ENCODE results near the gene YY1. TPM values are rescaled to one million over a fixed set of nuclear protein-coding genes. Genes with fewer than 3 reads are reported as not detected.
A peak's percentile ranks its signal among the peaks of the same experiment; 100 is the strongest.
"Not testable (repeated sequence)": the region's sequence is repeated elsewhere in the genome, so short reads cannot be mapped to it uniquely, and the experiment has no call there.

Gene YY1
- total and polyA plus RNA-seq, 2 experiments from 2014 or later: 38.2 to 43.3 TPM

DNA sequence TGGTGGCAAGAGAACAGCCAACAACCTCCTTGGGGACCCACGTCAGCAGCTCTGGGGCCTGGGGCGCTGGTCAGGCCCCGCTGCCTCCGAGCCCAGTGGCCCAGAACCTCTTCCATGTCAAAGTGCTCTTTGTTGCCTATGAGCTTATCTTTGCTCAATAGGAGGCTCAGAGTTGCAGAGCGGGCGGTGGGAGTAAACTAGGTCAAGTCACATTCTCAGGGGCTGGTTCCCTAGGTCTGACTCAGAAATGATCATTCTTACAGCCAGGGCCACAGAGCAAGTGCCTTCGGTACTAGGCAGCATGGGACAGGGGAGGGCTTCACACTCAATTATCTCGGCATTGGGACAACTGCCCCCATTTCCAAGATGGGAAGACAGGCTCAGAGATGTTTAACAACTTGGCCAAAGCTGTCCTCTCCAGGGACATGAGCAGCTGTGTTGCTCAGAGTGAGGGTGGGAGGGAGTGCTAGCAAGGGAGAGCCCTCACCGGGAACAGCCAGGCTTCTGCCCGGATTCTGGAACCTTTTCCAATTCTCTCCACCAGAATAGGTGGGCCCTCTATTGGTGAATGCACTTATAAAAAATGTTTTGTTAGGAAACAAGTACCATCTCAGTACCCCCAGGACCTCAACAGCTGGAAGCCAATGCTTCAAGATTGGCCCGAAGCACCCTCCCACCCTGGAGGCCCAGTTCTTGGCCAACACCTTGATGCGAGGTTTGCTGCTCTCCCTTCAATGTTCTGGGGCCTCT, 55.4 kb downstream of the YY1 start:
- DNase-seq: peak; percentile 52

DNA sequence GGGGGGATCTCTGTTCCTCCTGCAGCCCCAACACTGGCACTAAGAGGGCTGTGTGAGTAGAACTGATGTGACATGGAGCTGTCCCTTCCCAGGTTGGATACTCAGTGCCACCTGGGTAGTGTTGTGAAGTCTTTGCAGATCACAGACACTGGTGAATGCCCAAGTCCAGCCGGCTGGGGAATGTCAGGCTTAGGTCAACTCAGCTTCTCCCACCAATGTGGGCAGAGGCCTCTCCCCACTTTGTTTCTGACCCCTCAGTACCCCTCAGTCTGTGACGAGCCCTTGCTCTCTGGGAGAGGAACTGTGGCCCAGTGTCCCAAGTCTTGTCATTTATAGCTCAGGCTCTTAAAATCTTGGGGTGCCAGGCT, 56.0 kb downstream of the YY1 start:
- no peak for DNase-seq
- Histone ChIP-seq H3K36me3 (ENCODE audit: low read depth) (no peaks in the 10 kb centered on the region), H3K4me3 (no peak overlapping the region), H3K9me3 (ENCODE audit: low read depth) (no peaks in the 10 kb centered on the region), H4K20me1 (ENCODE audit: insufficient read depth) (no peaks in the 10 kb centered on the region), H3K4me1 (ENCODE audit: insufficient read depth) (peaks cover 15% of the 10 kb centered on the region), H3K27ac (no peak overlapping the region), H3K9me2 (ENCODE audit: insufficient read depth) (no peaks in the 10 kb centered on the region), H3F3A (ENCODE audit: insufficient read depth) (no peaks in the 10 kb centered on the region), H3K79me2 (ENCODE audit: insufficient read depth) (no peaks in the 10 kb centered on the region), H3K4me2 (ENCODE audit: unreplicated experiment) (no peak overlapping the region), H3K9ac (no peak overlapping the region), H2AFZ (no peak overlapping the region), H3K27me3 (replicated peaks; ENCODE audit: insufficient read depth) (no peaks in the 10 kb centered on the region)
- WGBS, 2 experiments (ENCODE audit: low coverage in 1 of 2, low lambda C conversion rate in 2 of 2, missing lambda C conversion rate in 2 of 2): 80 to 86% methylated on average over 2 of the region's 2 CpGs
- TF ChIP-seq EZH2phosphoT487 (IDR thresholded peaks at IDR 0.05; ENCODE audit: insufficient read depth, low read depth): no peak
- no peak for TF ChIP-seq EZH2 (IDR thresholded peaks at IDR 0.05; ENCODE audit: insufficient read depth, poor library complexity, severe bottlenecking)
- in situ Hi-C loops (cut with MboI): no loop called here

More for the DNA sequence above, 55.4 kb downstream of the YY1 start:
- Histone ChIP-seq H3K9ac (no peak overlapping the region), H3K4me3 (no peak overlapping the region), H3K9me2 (ENCODE audit: insufficient read depth) (no peaks in the 10 kb centered on the region), H4K20me1 (ENCODE audit: insufficient read depth) (no peaks in the 10 kb centered on the region), H3K27me3 (replicated peaks; ENCODE audit: insufficient read depth) (no peaks in the 10 kb centered on the region), H2AFZ (no peak overlapping the region), H3K79me2 (ENCODE audit: insufficient read depth) (no peaks in the 10 kb centered on the region), H3K27ac (no peak overlapping the region), H3K9me3 (ENCODE audit: low read depth) (no peaks in the 10 kb centered on the region), H3K4me2 (ENCODE audit: unreplicated experiment) (no peak overlapping the region), H3K4me1 (ENCODE audit: insufficient read depth) (peaks cover 15% of the 10 kb centered on the region), H3K36me3 (ENCODE audit: low read depth) (no peaks in the 10 kb centered on the region), H3F3A (ENCODE audit: insufficient read depth) (no peaks in the 10 kb centered on the region)
- in situ Hi-C loops (cut with MboI): no loop called here
- no peak for TF ChIP-seq EZH2phosphoT487 (IDR thresholded peaks at IDR 0.05; ENCODE audit: insufficient read depth, low read depth)
- TF ChIP-seq EZH2 (IDR thresholded peaks at IDR 0.05; ENCODE audit: insufficient read depth, poor library complexity, severe bottlenecking): no peak
- 28 to 35% methylated on average over 12 of the region's 12 CpGs for WGBS, 2 experiments (ENCODE audit: low coverage in 1 of 2, low lambda C conversion rate in 2 of 2, missing lambda C conversion rate in 2 of 2)

DNA sequence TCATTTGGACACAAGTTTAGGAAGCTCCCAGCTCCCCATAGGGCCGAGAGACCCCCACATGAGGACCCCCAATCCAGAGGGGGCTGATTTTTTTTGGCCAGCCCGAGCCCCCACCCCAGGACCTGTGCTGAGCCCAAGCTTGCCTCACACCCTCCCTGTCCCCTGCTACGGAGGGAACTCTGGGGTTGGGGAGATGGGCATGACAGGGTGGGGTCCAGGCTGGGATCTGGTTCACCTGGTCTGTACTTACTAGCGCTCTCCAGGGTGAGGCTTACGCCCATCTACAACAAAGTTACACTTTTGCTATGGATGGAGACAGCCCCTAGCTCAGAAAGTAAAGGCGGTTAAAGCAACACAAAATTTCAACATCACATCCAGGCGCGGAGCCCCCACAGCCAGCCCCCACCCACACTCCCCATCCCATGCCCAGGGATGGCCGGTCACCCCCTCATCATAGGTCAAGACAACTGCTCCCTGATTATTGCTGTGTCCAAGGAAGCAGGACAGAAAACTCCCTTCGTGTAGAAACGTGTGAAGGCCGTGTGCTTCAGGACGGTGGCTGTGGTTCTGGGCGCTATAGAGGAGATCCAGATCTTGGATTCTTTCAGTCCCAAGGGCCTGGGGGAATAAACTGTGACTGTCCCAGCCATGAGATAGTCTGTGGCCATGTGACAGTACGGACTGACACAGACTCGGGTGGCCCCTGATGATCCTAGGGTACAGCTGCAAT, 56.6 kb downstream of the YY1 start:
- Histone ChIP-seq H3F3A (ENCODE audit: insufficient read depth) (no peaks in the 10 kb centered on the region), H3K9ac (no peak overlapping the region), H3K9me2 (ENCODE audit: insufficient read depth) (no peaks in the 10 kb centered on the region), H3K9me3 (ENCODE audit: low read depth) (no peaks in the 10 kb centered on the region), H3K4me3 (no peak overlapping the region), H3K36me3 (ENCODE audit: low read depth) (no peaks in the 10 kb centered on the region), H3K4me1 (ENCODE audit: insufficient read depth) (peaks cover 15% of the 10 kb centered on the region), H3K79me2 (ENCODE audit: insufficient read depth) (no peaks in the 10 kb centered on the region), H3K4me2 (ENCODE audit: unreplicated experiment) (no peak overlapping the region), H4K20me1 (ENCODE audit: insufficient read depth) (no peaks in the 10 kb centered on the region), H3K27me3 (replicated peaks; ENCODE audit: insufficient read depth) (no peaks in the 10 kb centered on the region), H2AFZ (no peak overlapping the region), H3K27ac (no peak overlapping the region)
- in situ Hi-C loops (cut with MboI): no loop called here
- TF ChIP-seq EZH2phosphoT487 (IDR thresholded peaks at IDR 0.05; ENCODE audit: insufficient read depth, low read depth): no peak
- TF ChIP-seq EZH2 (IDR thresholded peaks at IDR 0.05; ENCODE audit: insufficient read depth, poor library complexity, severe bottlenecking): no peak
- 85 to 91% methylated on average over 12 to 16 of the region's 16 CpGs for WGBS, 2 experiments (ENCODE audit: low coverage in 1 of 2, low lambda C conversion rate in 2 of 2, missing lambda C conversion rate in 2 of 2)
- no peak for DNase-seq

DNA sequence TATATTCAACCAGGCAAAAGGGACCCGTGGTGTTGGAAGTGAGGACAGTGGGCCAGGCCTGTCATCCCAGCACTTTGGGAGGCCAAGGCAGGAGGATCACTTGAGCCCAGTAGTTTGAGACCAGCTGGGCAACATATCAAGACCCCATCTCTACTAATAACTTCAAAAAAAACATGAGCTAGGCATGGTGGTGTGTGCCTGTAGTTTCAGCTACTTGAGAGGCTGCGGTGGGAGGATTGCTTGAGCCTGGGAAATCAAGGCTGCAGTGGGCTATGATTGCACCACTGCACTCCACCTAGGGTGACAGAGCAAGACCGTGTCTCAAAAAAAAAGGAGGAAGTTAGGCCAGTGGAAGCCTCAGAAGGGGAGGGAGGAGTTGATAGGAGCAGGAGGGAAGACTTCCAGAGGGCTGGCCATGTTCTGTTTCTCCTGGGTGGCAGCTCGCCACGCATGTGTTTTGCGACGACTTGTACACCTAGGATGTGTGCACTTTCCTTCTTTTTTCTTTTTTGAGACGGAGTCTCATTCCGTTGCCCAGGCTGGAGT, 57.2 kb downstream of the YY1 start:
- Histone ChIP-seq H3K27ac (no peak overlapping the region), H3K4me3 (no peak overlapping the region), H3K9ac (no peak overlapping the region), H3K4me1 (ENCODE audit: insufficient read depth) (peaks cover 15% of the 10 kb centered on the region), H3K9me3 (ENCODE audit: low read depth) (no peaks in the 10 kb centered on the region), H3K9me2 (ENCODE audit: insufficient read depth) (no peaks in the 10 kb centered on the region), H3F3A (ENCODE audit: insufficient read depth) (no peaks in the 10 kb centered on the region), H3K79me2 (ENCODE audit: insufficient read depth) (no peaks in the 10 kb centered on the region), H4K20me1 (ENCODE audit: insufficient read depth) (no peaks in the 10 kb centered on the region), H3K36me3 (ENCODE audit: low read depth) (no peaks in the 10 kb centered on the region), H3K4me2 (ENCODE audit: unreplicated experiment) (no peak overlapping the region), H3K27me3 (replicated peaks; ENCODE audit: insufficient read depth) (no peaks in the 10 kb centered on the region), H2AFZ (no peak overlapping the region)
- no peak for DNase-seq
- 89 to 93% methylated on average over 9 of the region's 9 CpGs for WGBS, 2 experiments (ENCODE audit: low coverage in 1 of 2, low lambda C conversion rate in 2 of 2, missing lambda C conversion rate in 2 of 2)
- no peak for TF ChIP-seq EZH2 (IDR thresholded peaks at IDR 0.05; ENCODE audit: insufficient read depth, poor library complexity, severe bottlenecking)
- TF ChIP-seq EZH2phosphoT487 (IDR thresholded peaks at IDR 0.05; ENCODE audit: insufficient read depth, low read depth): no peak
- in situ Hi-C loops (cut with MboI): no loop called here

DNA sequence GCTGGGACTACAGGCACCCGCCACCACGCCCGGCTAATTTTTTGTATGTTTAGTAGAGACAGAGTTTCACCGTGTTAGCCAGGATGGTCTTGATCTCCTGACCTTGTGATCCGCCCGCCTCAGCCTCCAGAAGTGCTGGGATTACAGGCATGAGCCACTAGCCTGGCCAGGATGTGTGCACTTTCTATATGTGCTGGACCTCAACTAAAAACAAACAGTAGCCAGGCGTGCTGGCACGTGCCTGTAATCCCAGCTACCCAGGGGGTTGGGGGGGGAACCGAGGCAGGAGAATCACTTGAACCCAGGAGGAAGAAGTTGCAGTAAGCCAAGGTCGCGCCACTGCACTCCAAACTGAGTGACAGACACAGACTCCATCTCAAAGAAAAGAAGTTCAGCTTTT, 57.8 kb downstream of the YY1 start:
- H3K79me2 ChIP-seq (ENCODE audit: insufficient read depth); in situ Hi-C loops (cut with MboI); DNase-seq; H3K4me3 ChIP-seq; H3K4me2 ChIP-seq (ENCODE audit: unreplicated experiment); H3K27me3 ChIP-seq (replicated peaks; ENCODE audit: insufficient read depth); H3K9me3 ChIP-seq (ENCODE audit: low read depth); H3F3A ChIP-seq (ENCODE audit: insufficient read depth); H3K36me3 ChIP-seq (ENCODE audit: low read depth); H4K20me1 ChIP-seq (ENCODE audit: insufficient read depth); H3K9me2 ChIP-seq (ENCODE audit: insufficient read depth): not testable (repeated sequence)
- Histone ChIP-seq H2AFZ (peak overlapping the region; percentile 67), H3K27ac (peak overlapping the region; percentile 63), H3K9ac (peak overlapping the region; percentile 78), H3K4me1 (ENCODE audit: insufficient read depth) (peaks cover 15% of the 10 kb centered on the region)
- WGBS, 2 experiments (ENCODE audit: low coverage in 1 of 2, low lambda C conversion rate in 2 of 2, missing lambda C conversion rate in 2 of 2): 74 to 75% methylated on average over 11 of the region's 11 CpGs

All from GM23248 (cell line).